Stimulated activated CD4-positive, alpha-beta T cell treated with anti-CD3 and anti-CD28 coated beads, Interleukin-15, amount 100 ng/mL, for 48 hours (primary cell): ENCODE results near the gene POLR2F.
"Not testable (repeated sequence)": the region's sequence is repeated elsewhere in the genome, so short reads cannot be mapped to it uniquely, and the experiment has no call there.

Source experiments
- DNase-seq, 2 donors: peaks; one replicate each; pipeline ENCODE4 v3.0.0-alpha.2; 2020; ENCODE audit warnings: low read depth in 2 of 2

The POLR2F gene

DNA sequence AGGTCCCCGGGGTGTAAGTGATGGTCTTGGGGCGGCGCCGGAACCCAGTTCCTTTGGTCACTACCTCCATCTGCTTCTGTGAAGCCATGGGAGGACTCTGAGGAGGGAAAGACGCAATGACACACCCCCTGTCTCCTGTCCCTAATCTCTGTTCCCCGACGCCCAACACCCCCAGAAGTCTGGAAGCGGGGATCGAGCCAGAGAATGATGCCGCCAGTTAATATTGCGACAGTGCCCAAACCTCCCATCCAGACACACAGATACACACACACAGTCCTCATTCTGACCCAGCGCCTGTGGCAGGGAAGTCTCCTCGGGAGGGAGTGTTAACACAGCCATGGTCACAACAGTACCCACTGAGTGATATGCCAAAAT, 450 bp upstream of the POLR2F start:
- DNase-seq = no peak

DNA sequence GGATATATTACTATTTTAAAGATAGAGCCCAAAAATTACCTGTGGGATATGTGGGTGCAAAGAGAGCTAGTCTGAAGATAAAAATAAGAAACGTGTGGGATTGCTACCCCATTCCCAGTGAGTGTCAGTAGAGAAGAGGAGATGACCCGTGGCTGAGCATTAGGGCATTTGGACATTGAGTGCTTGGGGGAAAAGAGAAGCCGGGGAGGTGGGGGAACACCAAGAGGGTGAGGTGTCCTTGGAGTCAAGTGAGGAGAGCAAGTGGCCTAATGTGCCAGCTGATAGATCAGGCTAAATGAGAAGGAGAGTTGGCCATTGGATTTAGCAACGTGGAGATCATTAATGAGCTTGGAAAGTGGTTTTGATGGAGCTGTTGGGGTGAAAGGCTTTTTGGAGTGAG, 1.2 kb downstream of the POLR2F start:
- no peak for DNase-seq

DNA sequence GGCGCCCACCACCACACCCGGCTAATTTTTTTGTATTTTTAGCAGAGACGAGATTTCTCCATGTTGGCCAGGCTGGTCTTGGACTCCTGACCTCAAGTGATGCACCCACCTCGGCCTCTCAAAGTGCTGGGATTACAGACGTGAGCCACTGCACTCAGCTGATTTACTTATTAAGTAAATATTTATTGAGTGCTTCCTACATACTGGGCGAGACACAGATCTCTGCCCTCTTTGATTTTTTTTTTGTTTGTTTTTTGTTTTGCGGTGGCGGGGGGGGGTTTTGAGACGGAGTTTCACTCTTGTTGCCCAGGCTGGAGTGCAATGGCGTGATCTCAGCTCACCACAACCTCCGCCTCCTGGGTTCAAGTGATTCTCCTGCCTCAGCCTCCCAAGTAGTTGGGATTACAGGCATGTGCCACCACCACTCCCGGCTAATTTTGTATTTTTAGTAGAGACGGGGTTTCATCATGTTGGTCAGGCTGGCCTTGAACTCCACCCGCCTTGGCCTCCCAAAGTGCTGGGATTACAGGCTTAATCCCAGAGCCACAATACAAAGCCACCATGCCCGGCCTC, 2.4 kb downstream of the POLR2F start:
- not testable (repeated sequence) for DNase-seq

DNA sequence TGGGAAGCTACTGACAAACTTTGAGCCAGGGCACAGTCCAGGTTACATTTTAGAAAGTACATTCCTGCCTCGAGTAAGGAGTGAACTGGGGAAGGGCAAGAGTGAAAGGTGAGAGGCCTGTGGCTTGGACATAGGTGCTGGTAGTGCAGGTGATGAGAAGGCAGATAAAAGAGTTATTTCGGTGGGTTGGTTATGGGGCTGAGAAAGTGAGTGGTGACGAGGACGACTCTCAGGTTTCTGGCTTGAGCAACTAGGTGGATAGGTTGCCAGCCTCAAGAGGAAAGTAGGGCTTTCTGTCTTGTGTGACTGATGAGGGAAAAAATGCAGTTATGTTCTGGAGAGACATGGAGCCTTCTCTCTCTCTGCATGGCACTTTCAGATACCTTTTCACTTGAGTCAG, 3.7 kb downstream of the POLR2F start:
- no peak for DNase-seq

GRCh38 chr22:37959231-37959825, 5.8 kb downstream of the POLR2F start:
- DNase-seq = no peak

- no peak for DNase-seq
Observed at GRCh38 chr22:37961062-37961461, 7.6 kb downstream of the POLR2F start.

DNA sequence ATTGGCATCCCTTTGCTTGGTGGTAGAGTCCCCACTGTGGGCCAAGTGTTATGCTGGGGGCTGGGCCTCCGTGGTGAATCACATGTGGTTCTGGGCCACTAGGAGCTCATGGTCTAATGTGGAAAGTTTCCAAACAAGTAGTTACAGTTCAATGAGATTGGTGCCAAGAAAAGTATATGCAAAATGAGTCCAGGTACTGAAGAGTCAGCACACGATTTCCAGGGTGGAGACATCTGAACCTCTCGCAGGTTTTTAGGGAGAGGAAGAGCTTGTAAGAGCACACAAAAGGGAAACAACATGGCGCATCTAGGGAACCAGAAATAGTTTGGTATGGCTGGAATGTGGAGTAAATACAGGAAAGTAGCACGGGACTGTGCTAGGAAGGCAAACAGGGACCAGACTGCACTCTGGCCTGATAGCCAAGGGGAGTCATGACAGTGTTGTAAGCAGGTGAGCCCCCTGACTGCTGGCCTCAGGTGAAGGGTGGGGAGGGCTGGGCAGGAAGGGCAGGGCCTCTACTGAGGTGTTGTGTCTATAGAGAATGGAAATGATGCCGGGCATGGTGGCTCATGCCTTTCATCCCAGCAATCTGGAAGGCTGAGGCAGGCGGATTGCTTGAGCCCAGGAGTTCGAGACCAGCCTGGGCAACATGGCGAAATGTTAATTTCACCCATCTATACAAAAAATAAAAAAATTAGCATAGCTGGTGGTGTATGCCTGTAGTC, 12.6 kb downstream of the POLR2F start:
- no peak for DNase-seq

GRCh38 chr22:37967147-37967546, 13.6 kb downstream of the POLR2F start:
- no peak for DNase-seq

DNA sequence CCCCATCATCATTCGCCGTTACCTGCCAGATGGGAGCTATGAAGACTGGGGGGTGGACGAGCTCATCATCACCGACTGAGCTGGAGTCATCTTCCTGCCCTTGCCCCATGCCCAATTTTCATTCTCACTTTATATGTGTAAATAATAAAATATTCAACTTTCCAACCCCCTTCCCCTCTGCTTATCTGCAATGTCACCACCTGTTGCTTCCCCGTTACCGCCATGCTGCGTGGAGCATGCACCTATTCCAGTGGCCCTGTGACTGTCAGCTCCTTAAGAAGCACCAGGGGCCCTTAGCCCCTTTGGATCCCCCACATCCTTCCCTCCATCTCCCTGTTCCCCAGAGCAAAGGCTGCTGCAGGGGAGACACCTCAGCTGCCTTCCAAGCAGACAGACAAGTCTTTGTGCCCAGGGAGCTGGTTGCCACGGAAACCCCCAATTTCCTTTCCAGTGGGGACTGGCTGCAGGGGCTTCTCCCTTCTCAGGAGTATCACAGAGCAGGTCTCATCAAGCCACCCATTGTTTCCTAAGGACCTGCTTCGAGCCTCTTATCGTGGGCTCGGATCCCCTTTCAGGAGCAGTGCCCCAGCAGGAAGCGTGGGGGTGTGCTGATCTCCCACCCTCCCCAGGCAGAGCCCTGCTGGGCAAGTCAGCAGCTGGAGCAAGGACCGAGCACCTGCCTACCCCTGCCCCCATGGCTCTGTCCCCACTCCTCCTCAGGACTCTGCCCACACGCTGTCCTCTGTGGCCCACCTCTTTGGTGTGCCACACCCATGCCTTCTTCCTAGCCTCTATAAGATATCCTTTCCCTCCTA, 14.3 kb downstream of the POLR2F start:
- no peak for DNase-seq

DNA sequence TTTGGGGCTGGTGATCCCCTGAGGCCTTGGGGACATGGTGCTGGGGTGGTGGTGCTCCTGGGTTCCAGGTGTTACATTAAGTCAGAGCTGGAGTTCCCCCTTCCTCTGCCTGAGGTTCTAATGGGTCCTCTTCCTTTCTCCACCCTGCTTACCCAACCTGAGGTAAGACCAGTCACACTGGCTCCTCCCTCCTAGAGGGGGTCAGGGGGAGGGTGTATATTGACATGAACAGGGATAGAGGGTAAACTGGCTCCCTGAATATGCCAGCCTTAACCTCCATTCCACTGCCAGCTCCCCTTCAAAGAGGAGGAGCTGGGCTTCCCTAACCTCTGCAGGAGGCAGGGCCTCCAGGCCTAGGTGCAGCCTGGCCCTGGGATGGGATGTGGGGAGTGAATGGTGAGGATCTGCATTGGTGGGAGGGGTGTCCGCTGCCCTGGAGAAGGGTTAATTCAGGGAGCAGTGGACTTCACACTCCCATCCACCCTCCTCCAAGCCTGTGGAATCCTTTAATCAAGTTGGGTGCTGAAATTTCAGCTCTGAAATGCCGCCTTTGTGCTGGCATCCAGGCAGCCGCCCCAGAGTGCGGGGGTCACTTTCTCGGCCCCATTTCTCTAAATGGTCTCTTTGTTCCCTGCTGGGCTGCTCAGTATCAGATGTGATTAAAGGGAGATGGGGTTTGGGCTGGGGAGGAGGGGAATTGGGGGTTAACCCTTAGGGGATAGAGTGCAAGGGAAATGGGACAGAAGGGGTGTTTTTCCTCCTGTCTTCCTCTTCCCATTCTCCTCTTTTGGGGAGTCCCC, 15.2 kb downstream of the POLR2F start:
- no peak for DNase-seq

DNA sequence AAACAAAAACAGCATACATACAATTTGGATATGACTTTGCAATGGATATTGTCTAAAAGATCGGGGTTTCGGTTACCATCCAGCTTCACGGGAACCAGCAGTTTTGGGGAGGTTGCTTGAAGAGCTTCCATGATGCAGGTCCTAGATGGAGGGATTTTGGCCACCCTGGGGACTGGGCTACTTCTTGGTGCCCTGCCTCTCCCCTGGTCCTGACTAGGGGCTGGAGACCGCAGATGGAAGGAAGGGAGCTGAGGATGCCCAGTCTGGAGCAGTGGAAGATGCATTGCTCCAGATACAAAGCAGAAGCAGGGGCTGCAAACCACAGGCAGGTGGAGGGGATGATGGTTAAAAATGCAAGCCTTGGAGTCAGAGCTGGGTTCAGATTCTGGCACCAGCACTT, 17.4 kb downstream of the POLR2F start:
- DNase-seq = no peak

GRCh38 chr22:37971475-37972434, 18.3 kb downstream of the POLR2F start:
- no peak for DNase-seq

GRCh38 chr22:37972527-37972926, 19.0 kb downstream of the POLR2F start:
- no peak for DNase-seq

GRCh38 chr22:37973271-37974170, 20.0 kb downstream of the POLR2F start:
- DNase-seq = no peak

GRCh38 chr22:37975153-37975552, 21.7 kb downstream of the POLR2F start:
- no peak for DNase-seq

GRCh38 chr22:37976022-37976421, 22.5 kb downstream of the POLR2F start:
- not testable (repeated sequence) for DNase-seq

DNA sequence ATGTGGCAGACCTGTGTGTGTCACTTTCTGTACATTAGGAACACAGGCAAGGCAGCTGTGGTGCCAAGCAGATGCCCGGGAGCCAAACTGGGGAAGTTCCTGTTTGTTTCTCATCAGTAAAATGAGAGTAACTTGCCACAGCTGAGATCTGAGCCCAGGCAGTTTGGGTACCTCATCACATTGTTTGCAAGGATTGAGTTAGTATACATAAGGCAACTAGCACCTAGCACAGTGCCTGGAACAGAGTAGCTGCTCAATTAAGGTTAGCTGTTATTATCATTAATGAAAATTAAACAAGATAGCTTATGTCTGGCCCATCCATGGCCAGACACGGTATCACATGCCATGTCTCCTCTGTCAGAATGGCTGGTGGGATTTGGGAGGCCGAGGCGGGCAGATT, 23.0 kb downstream of the POLR2F start:
- DNase-seq = no peak

DNA sequence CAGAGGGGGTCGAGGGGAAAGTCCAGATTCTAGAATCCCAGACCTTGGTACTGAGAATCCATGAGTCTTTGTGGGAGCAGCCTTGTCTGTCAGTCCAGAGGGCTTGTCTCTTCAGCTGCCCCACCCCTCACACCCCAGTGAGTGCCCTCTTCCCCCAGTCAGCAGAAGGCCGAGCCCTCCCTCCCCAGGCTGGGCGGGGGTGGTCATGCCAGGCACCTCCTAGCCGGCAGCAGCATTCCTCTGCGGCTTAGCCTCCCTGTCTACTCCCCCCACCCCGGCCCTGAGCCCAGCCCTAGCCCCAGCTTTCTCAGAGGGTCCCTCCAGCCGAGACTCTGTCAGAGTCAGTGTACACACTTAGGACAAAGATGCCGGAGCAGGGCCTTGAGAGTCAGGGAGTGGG, 26.3 kb downstream of the POLR2F start:
- DNase-seq = no peak

- no peak for DNase-seq
Observed at GRCh38 chr22:37981282-37982011, 27.9 kb downstream of the POLR2F start.
